GM23338 (cell line): ENCODE measurements around the gene TEN1. TPM values are rescaled to one million over a fixed set of nuclear protein-coding genes. Genes with fewer than 3 reads are reported as not detected.

Source experiments
- ATAC-seq: fragments of 200-7000 bp; cut with Tn5 transposase; 3 replicates; pipeline ENCODE4 v1.9.1; 2020
- DNase-seq: peaks from one replicate; pipeline ENCODE4 v3.0.0-alpha.2; 2015; ENCODE audit warnings: low spot score
- H2AFZ ChIP-seq: fragments of 200-600 bp; sonication (generic); 2 replicates; pipeline ENCODE4 v1.8.0; 2016; ENCODE audit warnings: antibody characterized with exemption, mild to moderate bottlenecking, moderate library complexity
- H3F3A ChIP-seq: fragments of 200-600 bp; sonication (generic); replicated peaks from 2 replicates; pipeline ENCODE4 v1.8.0; 2017; ENCODE audit warnings: antibody characterized with exemption, mixed run types, low read depth
- H3K27ac ChIP-seq: fragments of 200-600 bp; sonication (generic); 2 replicates; pipeline ENCODE4 v1.6.1; 2016; ENCODE audit warnings: low read depth
- H3K27me3 ChIP-seq: fragments of 200-600 bp; sonication (generic); 2 replicates; pipeline ENCODE4 v1.8.0; 2016; ENCODE audit warnings: mild to moderate bottlenecking, mixed run types, moderate library complexity; ENCODE audit not compliant: insufficient read depth
- H3K36me3 ChIP-seq: fragments of 200-600 bp; sonication (generic); 2 replicates; pipeline ENCODE4 v1.8.0; 2016; ENCODE audit warnings: mild to moderate bottlenecking; ENCODE audit not compliant: insufficient read depth
- H3K4me1 ChIP-seq: fragments of 200-600 bp; sonication (generic); 2 replicates; pipeline ENCODE4 v1.8.0; 2016; ENCODE audit warnings: mild to moderate bottlenecking, moderate library complexity; ENCODE audit not compliant: insufficient read depth
- H3K4me2 ChIP-seq: fragments of 200-600 bp; sonication (generic); 2 replicates; pipeline ENCODE4 v1.7.1; 2017; ENCODE audit warnings: mixed run types
- H3K4me3 ChIP-seq: fragments of 200-600 bp; sonication (generic); 2 replicates; pipeline ENCODE4 v1.6.1; 2016; ENCODE audit warnings: mixed run types
- H3K79me2 ChIP-seq: fragments of 200-600 bp; sonication (generic); replicated peaks from 2 replicates; pipeline ENCODE4 v1.8.0; 2017; ENCODE audit warnings: mild to moderate bottlenecking; ENCODE audit not compliant: insufficient read depth
- H3K9me2 ChIP-seq: fragments of 200-600 bp; sonication (generic); 2 replicates; pipeline ENCODE4 v1.8.0; 2017; ENCODE audit not compliant: insufficient read depth
- H4K20me1 ChIP-seq: fragments of 200-600 bp; sonication (generic); replicated peaks from 2 replicates; pipeline ENCODE4 v1.8.0; 2017; ENCODE audit warnings: mild to moderate bottlenecking; ENCODE audit not compliant: insufficient read depth
- H3K27ac Mint-ChIP-seq: 2 replicates; pipeline ENCODE4 v1.8.0; 2020; ENCODE audit warnings: inconsistent platforms, mild to moderate bottlenecking, moderate library complexity, mixed read lengths
- H3K27me3 Mint-ChIP-seq: 3 replicates; pipeline ENCODE4 v1.8.0; 2022; ENCODE audit warnings: low read depth, mild to moderate bottlenecking, moderate library complexity, mixed read lengths, inconsistent platforms; ENCODE audit not compliant: insufficient read depth, poor library complexity
- H3K36me3 Mint-ChIP-seq: 3 replicates; pipeline ENCODE4 v1.8.0; 2021; ENCODE audit warnings: low read depth, mild to moderate bottlenecking, inconsistent platforms, moderate library complexity, mixed read lengths
- H3K4me1 Mint-ChIP-seq: 3 replicates; pipeline ENCODE4 v1.8.0; 2020; ENCODE audit warnings: mild to moderate bottlenecking, inconsistent platforms, mixed read lengths
- H3K4me3 Mint-ChIP-seq: 3 replicates; pipeline ENCODE4 v1.8.0; 2021; ENCODE audit warnings: moderate library complexity, mild to moderate bottlenecking, inconsistent platforms, mixed read lengths
- H3K9me3 Mint-ChIP-seq: 3 replicates; pipeline ENCODE4 v1.8.0; 2020; ENCODE audit warnings: moderate library complexity, mild to moderate bottlenecking, inconsistent platforms, mixed read lengths
- CREB1 ChIP-seq: fragments of 250-450 bp; sonication (Bioruptor Pico); IDR thresholded peaks from 2 replicates; pipeline ENCODE4 v1.5.0; 2020; ENCODE audit warnings: low read depth, mild to moderate bottlenecking, moderate library complexity
- ETS1 ChIP-seq: IDR thresholded peaks from 2 replicates; pipeline ENCODE4 v1.6.1; 2016; ENCODE audit warnings: antibody characterized with exemption
- EZH2 ChIP-seq: fragments of 200-600 bp; sonication (generic); IDR thresholded peaks from one replicate; pipeline ENCODE4 v1.8.0; 2017; ENCODE audit warnings: antibody characterized with exemption, mild to moderate bottlenecking, low read depth; ENCODE audit not compliant: unreplicated experiment
- EZH2phosphoT487 ChIP-seq: fragments of 200-600 bp; sonication (generic); IDR thresholded peaks from one replicate; pipeline ENCODE4 v1.8.1; 2018; ENCODE audit warnings: antibody characterized with exemption; ENCODE audit not compliant: unreplicated experiment
- JUNB ChIP-seq: IDR thresholded peaks from one replicate; pipeline ENCODE4 v1.6.1; 2016; ENCODE audit warnings: antibody characterized with exemption; ENCODE audit not compliant: unreplicated experiment
- NANOG ChIP-seq: IDR thresholded peaks from 2 replicates; pipeline ENCODE4 v1.6.1; 2016; ENCODE audit warnings: antibody characterized with exemption, borderline replicate concordance
- POLR2AphosphoS5 ChIP-seq: IDR thresholded peaks from 2 replicates; pipeline ENCODE4 v1.6.1; 2016; ENCODE audit warnings: antibody characterized with exemption, low read depth
- REST ChIP-seq: IDR thresholded peaks from one replicate; pipeline ENCODE4 v1.6.1; 2018; ENCODE audit warnings: antibody characterized with exemption; ENCODE audit not compliant: unreplicated experiment
- STAT1 ChIP-seq: IDR thresholded peaks from one replicate; pipeline ENCODE4 v1.6.1; 2016; ENCODE audit warnings: antibody characterized with exemption; ENCODE audit not compliant: unreplicated experiment
- ZNF114 ChIP-seq: fragments of 250-450 bp; sonication (Bioruptor Pico); IDR thresholded peaks from 2 replicates; pipeline ENCODE4 v1.5.0; 2020; ENCODE audit warnings: mild to moderate bottlenecking, moderate library complexity
- ZNF331 ChIP-seq: fragments of 250-450 bp; sonication (Bioruptor Pico); IDR thresholded peaks from 2 replicates; pipeline ENCODE4 v1.5.0; 2020; ENCODE audit warnings: low read depth, mild to moderate bottlenecking, moderate library complexity
- polyA plus RNA-seq: library from polyadenylated mRNA; unstranded; fragments of >200 nt; fragmentation: Nextera tagmentation; extraction: Ambion mirVana; gene quantifications from 2 replicates; pipeline ENCODE4 v1.2.1, GENCODE V29; 2016
- total RNA-seq: library from RNA; depleted of rRNA; stranded (reverse); fragments of >200 nt; shearing (Covaris generic); gene quantifications from 2 replicates; pipeline ENCODE4 v1.2.3, GENCODE V29; 2014
- TF ChIP-seq, protein P1 (sequence below): fragments of 250-450 bp; sonication (Bioruptor Pico); IDR thresholded peaks from 2 replicates; pipeline ENCODE4 v1.5.0; 2020; ENCODE audit warnings: mild to moderate bottlenecking, moderate library complexity
- TF ChIP-seq, protein P2 (sequence below), 2 experiments: fragments of 200-600 bp in 1 of 2; sonication (generic) in 1 of 2; conservative IDR thresholded peaks; 2 replicates each; pipeline versions ENCODE4 v1.5.1 to v1.6.1; 2016 to 2017; ENCODE audit warnings: antibody characterized with exemption in 2 of 2, low read depth in 2 of 2, mild to moderate bottlenecking in 2 of 2, moderate library complexity in 1 of 2

Gene TEN1
- total and polyA plus RNA-seq, 2 experiments from 2014 or later: 11.3 to 14.1 TPM

DNA sequence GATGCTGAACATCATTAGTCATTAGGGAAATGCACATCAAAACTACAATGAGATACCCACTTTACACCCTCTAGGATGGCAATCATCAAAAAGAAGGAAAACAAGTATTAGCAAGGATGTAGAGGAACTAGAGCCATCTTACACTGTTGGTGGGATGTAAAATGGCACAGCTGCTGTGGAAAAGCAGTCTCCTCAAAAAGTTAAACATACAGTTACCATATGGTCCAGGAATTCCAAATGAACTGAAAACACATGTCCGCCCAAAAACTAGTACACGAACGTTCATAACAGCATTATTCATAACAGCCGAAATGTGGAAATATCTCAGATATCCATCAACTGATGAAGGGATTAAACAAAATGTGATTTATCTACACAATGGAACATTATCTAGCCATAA is 45.2 kb upstream of the TEN1 start (continued):
- TF ChIP-seq, protein P1, sequence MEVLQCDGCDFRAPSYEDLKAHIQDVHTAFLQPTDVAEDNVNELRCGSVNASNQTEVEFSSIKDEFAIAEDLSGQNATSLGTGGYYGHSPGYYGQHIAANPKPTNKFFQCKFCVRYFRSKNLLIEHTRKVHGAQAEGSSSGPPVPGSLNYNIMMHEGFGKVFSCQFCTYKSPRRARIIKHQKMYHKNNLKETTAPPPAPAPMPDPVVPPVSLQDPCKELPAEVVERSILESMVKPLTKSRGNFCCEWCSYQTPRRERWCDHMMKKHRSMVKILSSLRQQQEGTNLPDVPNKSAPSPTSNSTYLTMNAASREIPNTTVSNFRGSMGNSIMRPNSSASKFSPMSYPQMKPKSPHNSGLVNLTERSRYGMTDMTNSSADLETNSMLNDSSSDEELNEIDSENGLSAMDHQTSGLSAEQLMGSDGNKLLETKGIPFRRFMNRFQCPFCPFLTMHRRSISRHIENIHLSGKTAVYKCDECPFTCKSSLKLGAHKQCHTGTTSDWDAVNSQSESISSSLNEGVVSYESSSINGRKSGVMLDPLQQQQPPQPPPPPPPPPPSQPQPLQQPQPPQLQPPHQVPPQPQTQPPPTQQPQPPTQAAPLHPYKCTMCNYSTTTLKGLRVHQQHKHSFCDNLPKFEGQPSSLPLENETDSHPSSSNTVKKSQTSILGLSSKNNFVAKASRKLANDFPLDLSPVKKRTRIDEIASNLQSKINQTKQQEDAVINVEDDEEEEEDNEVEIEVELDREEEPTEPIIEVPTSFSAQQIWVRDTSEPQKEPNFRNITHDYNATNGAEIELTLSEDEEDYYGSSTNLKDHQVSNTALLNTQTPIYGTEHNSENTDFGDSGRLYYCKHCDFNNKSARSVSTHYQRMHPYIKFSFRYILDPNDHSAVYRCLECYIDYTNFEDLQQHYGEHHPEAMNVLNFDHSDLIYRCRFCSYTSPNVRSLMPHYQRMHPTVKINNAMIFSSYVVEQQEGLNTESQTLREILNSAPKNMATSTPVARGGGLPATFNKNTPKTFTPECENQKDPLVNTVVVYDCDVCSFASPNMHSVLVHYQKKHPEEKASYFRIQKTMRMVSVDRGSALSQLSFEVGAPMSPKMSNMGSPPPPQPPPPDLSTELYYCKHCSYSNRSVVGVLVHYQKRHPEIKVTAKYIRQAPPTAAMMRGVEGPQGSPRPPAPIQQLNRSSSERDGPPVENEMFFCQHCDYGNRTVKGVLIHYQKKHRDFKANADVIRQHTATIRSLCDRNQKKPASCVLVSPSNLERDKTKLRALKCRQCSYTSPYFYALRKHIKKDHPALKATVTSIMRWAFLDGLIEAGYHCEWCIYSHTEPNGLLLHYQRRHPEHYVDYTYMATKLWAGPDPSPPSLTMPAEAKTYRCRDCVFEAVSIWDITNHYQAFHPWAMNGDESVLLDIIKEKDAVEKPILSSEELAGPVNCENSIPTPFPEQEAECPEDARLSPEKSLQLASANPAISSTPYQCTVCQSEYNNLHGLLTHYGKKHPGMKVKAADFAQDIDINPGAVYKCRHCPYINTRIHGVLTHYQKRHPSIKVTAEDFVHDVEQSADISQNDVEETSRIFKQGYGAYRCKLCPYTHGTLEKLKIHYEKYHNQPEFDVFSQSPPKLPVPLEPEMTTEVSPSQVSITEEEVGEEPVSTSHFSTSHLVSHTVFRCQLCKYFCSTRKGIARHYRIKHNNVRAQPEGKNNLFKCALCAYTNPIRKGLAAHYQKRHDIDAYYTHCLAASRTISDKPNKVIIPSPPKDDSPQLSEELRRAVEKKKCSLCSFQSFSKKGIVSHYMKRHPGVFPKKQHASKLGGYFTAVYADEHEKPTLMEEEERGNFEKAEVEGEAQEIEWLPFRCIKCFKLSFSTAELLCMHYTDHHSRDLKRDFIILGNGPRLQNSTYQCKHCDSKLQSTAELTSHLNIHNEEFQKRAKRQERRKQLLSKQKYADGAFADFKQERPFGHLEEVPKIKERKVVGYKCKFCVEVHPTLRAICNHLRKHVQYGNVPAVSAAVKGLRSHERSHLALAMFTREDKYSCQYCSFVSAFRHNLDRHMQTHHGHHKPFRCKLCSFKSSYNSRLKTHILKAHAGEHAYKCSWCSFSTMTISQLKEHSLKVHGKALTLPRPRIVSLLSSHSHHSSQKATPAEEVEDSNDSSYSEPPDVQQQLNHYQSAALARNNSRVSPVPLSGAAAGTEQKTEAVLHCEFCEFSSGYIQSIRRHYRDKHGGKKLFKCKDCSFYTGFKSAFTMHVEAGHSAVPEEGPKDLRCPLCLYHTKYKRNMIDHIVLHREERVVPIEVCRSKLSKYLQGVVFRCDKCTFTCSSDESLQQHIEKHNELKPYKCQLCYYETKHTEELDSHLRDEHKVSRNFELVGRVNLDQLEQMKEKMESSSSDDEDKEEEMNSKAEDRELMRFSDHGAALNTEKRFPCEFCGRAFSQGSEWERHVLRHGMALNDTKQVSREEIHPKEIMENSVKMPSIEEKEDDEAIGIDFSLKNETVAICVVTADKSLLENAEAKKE (CRISPR knock-in tag): no peak
- no peak for TF ChIP-seq POLR2AphosphoS5
- TF ChIP-seq STAT1: no peak
- TF ChIP-seq EZH2phosphoT487: no peak
- no peak for TF ChIP-seq EZH2

- Histone ChIP-seq H3K4me2 (no peak overlapping the region), H3F3A (peaks cover 8% of the 10 kb centered on the region), H3K4me3 (no peak overlapping the region), H3K79me2 (no peaks in the 10 kb centered on the region), H4K20me1 (no peaks in the 10 kb centered on the region), H3K36me3 (no peaks in the 10 kb centered on the region), H3K9me2 (no peaks in the 10 kb centered on the region), H3K4me1 (peaks cover 8% of the 10 kb centered on the region; the same call in 1 of the 2 replicates), H3K27me3 (no peaks in the 10 kb centered on the region), H3K27ac (no peak overlapping the region), H2AFZ (no peak overlapping the region)
- TF ChIP-seq, protein P2, sequence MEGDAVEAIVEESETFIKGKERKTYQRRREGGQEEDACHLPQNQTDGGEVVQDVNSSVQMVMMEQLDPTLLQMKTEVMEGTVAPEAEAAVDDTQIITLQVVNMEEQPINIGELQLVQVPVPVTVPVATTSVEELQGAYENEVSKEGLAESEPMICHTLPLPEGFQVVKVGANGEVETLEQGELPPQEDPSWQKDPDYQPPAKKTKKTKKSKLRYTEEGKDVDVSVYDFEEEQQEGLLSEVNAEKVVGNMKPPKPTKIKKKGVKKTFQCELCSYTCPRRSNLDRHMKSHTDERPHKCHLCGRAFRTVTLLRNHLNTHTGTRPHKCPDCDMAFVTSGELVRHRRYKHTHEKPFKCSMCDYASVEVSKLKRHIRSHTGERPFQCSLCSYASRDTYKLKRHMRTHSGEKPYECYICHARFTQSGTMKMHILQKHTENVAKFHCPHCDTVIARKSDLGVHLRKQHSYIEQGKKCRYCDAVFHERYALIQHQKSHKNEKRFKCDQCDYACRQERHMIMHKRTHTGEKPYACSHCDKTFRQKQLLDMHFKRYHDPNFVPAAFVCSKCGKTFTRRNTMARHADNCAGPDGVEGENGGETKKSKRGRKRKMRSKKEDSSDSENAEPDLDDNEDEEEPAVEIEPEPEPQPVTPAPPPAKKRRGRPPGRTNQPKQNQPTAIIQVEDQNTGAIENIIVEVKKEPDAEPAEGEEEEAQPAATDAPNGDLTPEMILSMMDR (conservative IDR thresholded peaks at IDR 0.05; ENCODE audit: low read depth in 2 of 2): no peak
- TF ChIP-seq REST: no peak
- no peak for TF ChIP-seq EZH2phosphoT487
- TF ChIP-seq STAT1: no peak
- TF ChIP-seq EZH2: no peak
- no peak for TF ChIP-seq ETS1
- TF ChIP-seq POLR2AphosphoS5: no peak
- TF ChIP-seq CREB1 (CRISPR knock-in tag): no peak
- no peak for TF ChIP-seq JUNB
- TF ChIP-seq ZNF114 (CRISPR knock-in tag): no peak
- no peak for TF ChIP-seq NANOG
- no peak for TF ChIP-seq ZNF331 (CRISPR knock-in tag)
- ATAC-seq: no peak
- Mint-ChIP-seq H3K27ac (no peak overlapping the region), H3K9me3 (no peaks in the 10 kb centered on the region), H3K4me1 (peaks cover 6% of the 10 kb centered on the region), H3K36me3 (peaks cover 3% of the 10 kb centered on the region; the same call in 2 of the 3 replicates), H3K27me3 (peaks cover 8% of the 10 kb centered on the region), H3K4me3 (no peak overlapping the region)
- DNase-seq: no peak
Observed at GRCh38 chr17:75937652-75938051, 41.4 kb upstream of the TEN1 start.
